Measurements from ENCODE around the gene PPP1R15A.

Gene PPP1R15A

DNA sequence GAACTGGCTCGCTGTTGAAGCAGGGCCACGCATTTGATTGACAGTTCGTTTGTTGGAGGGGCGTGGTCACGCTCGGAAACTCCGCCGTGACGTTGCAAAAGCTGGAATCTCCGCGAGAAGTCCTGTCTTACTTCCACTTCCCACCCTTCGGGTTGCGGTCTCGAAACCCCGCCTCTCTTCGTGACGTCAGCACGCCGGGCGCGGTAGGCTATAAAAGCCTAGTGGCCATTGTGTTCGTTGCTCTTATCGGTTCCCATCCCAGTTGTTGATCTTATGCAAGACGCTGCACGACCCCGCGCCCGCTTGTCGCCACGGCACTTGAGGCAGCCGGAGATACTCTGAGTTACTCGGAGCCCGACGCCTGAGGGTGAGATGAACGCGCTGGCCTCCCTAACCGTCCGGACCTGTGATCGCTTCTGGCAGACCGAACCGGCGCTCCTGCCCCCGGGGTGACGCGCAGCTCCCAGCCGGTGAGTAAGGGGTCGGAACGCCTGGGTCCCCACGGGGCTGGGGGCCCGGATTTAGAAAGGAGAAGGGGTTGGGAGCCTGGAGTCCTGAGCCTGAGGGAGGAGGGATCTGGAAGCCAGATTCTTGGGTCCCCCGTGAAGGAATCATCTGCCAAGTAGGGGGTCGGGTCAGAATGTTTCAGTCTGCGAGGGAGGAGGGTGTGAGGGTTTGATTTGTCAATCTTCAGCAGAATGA lies at the start of gene PPP1R15A:
PPP1R15A (plus strand) TSS at position 240 of the 702 bp plus-strand sequence. CDS start 813 bp downstream, outside the sequence.
- H3K9ac ChIP-seq (ENCODE audit: low read length): peak within 1 kb of the TSS; percentile 100
- no peaks in the 10 kb centered on the region for H3K27me3 ChIP-seq (replicated peaks; ENCODE audit: control insufficient read depth, insufficient read depth, low read length)
- peaks cover 39% of the 10 kb centered on the region for H3K36me3 ChIP-seq (ENCODE audit: control insufficient read depth, insufficient read depth, low read length, severe bottlenecking)
- peaks cover 37% of the 10 kb centered on the region for H3K4me1 ChIP-seq (ENCODE audit: control insufficient read depth, insufficient read depth, low read length)
- H3K4me3 ChIP-seq (ENCODE audit: low read length): peak within 1 kb of the TSS; percentile 100
- DNase-seq (ENCODE audit: low read depth): peak; percentile 98
- no peaks in the 10 kb centered on the region for H3K9me3 ChIP-seq (ENCODE audit: control insufficient read depth, low read length)

DNA sequence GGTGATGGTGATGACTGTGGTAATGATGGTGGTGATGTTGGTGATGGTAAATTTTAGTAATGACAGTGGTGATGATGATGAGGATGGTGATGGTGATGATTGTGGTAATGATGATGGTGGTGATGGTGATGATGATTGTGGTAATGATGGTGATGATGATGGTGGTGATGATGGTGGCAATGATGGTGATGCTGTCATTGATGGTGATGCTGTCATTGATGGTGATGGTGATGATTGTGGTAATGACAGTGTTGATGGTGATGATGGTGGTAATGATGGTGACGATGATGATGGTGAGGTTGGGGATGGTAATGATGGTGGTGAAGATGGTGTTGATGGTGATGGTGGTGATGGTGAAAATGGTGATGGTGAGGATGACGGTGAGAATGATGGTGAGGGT lies 49.7 kb upstream of the PPP1R15A start:
- Histone ChIP-seq H3K27me3 (replicated peaks; ENCODE audit: control insufficient read depth, insufficient read depth, low read length) (no peaks in the 10 kb centered on the region), H3K9me3 (ENCODE audit: control insufficient read depth, low read length) (no peaks in the 10 kb centered on the region), H3K36me3 (ENCODE audit: control insufficient read depth, insufficient read depth, low read length, severe bottlenecking) (peaks cover 13% of the 10 kb centered on the region), H3K9ac (ENCODE audit: low read length) (no peak overlapping the region), H3K4me1 (ENCODE audit: control insufficient read depth, insufficient read depth, low read length) (peaks cover 15% of the 10 kb centered on the region), H3K4me3 (ENCODE audit: low read length) (no peak overlapping the region)
- no peak for DNase-seq (ENCODE audit: low read depth)

DNA sequence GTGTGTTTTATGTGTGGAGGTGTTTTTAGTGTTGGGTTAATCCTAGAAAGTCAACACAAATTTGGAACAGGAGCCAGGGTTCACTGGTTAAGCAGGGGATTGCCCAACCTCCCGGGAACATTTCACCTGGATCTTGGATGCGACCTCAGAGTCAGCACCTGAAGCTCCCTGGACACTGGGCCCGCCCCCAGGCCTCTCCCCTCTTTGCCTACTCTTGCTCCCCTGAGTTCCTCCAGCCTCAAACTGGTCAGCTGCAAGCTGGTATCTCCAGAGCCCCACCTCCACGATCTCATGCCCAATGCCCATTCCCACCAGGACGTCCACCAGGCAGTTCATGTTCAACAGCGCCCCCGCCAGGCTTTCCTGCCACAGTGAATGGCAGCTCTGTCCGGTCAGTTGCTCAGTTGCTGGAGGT lies 45.6 kb upstream of the PPP1R15A start:
- Histone ChIP-seq H3K4me3 (ENCODE audit: low read length) (no peak overlapping the region), H3K9ac (ENCODE audit: low read length) (no peak overlapping the region), H3K4me1 (ENCODE audit: control insufficient read depth, insufficient read depth, low read length) (no peaks in the 10 kb centered on the region), H3K27me3 (replicated peaks; ENCODE audit: control insufficient read depth, insufficient read depth, low read length) (no peaks in the 10 kb centered on the region), H3K36me3 (ENCODE audit: control insufficient read depth, insufficient read depth, low read length, severe bottlenecking) (peaks cover 22% of the 10 kb centered on the region), H3K9me3 (ENCODE audit: control insufficient read depth, low read length) (no peaks in the 10 kb centered on the region)
- DNase-seq (ENCODE audit: low read depth): no peak

DNA sequence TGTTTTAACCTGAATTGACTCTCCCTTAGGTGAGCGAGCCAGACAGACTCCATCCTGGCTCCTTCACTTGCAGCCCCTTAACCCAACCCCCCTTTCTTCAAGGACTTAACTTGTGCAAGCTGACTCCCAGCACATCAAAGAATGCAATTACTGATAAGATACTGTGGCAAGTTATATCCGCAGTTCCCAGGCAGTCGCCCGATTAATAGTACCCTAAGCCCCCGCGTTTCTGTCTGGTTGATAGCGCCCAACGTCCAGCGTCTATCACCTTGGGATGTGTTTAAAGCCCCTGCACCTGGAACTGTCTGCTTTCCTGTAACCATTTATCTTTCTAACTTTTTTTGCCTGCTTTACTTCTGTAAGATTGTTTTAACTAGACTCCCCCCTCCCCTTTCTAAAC lies 42.1 kb upstream of the PPP1R15A start:
- Histone ChIP-seq H3K4me3 (ENCODE audit: low read length) (no peak overlapping the region), H3K27me3 (replicated peaks; ENCODE audit: control insufficient read depth, insufficient read depth, low read length) (no peaks in the 10 kb centered on the region), H3K9me3 (ENCODE audit: control insufficient read depth, low read length) (no peaks in the 10 kb centered on the region), H3K9ac (ENCODE audit: low read length) (no peak overlapping the region), H3K4me1 (ENCODE audit: control insufficient read depth, insufficient read depth, low read length) (no peaks in the 10 kb centered on the region), H3K36me3 (ENCODE audit: control insufficient read depth, insufficient read depth, low read length, severe bottlenecking) (peaks cover 25% of the 10 kb centered on the region)
- no peak for DNase-seq (ENCODE audit: low read depth)

DNA sequence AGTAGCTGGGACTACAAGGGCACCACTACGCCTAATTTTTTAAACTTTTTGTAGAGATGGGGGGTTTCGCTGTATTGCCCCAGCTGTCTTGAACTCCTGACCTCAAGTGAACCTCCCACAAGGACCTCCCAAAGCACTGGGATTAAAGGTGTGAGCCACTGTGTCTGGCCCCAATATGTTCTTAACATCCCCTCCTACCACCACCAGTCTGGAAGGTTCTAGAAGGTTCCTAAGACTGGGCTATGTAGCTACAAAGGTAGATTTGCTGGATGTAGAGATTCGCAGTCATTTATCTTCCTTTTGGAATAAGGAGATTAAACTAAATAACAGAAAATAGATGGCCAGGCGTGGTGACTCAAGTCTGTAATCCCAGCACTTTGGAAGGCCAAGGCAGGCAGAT lies 41.3 kb upstream of the PPP1R15A start:
- peaks cover 3% of the 10 kb centered on the region for H3K4me1 ChIP-seq (ENCODE audit: control insufficient read depth, insufficient read depth, low read length)
- DNase-seq (ENCODE audit: low read depth): no peak
- H3K36me3 ChIP-seq (ENCODE audit: control insufficient read depth, insufficient read depth, low read length, severe bottlenecking): peaks cover 25% of the 10 kb centered on the region
- no peak overlapping the region for H3K4me3 ChIP-seq (ENCODE audit: low read length)
- no peaks in the 10 kb centered on the region for H3K9me3 ChIP-seq (ENCODE audit: control insufficient read depth, low read length)
- H3K27me3 ChIP-seq (replicated peaks; ENCODE audit: control insufficient read depth, insufficient read depth, low read length): no peaks in the 10 kb centered on the region
- H3K9ac ChIP-seq (ENCODE audit: low read length): no peak overlapping the region

DNA sequence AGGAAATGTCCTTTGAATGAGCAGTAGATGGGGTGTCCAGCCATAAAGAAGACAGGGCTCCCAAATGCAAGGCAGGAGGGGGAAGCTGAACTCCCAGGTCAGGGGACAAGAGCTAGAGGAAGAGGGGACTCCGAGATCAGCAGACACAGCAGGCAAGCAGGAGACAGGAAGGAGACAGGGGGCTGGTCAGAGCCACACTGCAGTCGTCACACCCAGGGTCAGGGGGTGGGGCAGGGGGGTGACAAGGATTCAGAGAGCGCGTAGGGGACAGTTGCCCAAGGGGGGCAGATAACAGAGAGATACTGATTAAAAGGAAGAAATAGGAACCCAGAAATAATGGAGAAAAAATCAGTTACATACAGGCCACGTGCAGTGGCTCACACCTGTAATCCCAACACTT lies 39.2 kb upstream of the PPP1R15A start:
- Histone ChIP-seq H3K36me3 (ENCODE audit: control insufficient read depth, insufficient read depth, low read length, severe bottlenecking) (peaks cover 25% of the 10 kb centered on the region), H3K9ac (ENCODE audit: low read length) (no peak overlapping the region), H3K4me3 (ENCODE audit: low read length) (no peak overlapping the region), H3K4me1 (ENCODE audit: control insufficient read depth, insufficient read depth, low read length) (peaks cover 14% of the 10 kb centered on the region), H3K9me3 (ENCODE audit: control insufficient read depth, low read length) (no peaks in the 10 kb centered on the region), H3K27me3 (replicated peaks; ENCODE audit: control insufficient read depth, insufficient read depth, low read length) (no peaks in the 10 kb centered on the region)
- DNase-seq (ENCODE audit: low read depth): no peak

DNA sequence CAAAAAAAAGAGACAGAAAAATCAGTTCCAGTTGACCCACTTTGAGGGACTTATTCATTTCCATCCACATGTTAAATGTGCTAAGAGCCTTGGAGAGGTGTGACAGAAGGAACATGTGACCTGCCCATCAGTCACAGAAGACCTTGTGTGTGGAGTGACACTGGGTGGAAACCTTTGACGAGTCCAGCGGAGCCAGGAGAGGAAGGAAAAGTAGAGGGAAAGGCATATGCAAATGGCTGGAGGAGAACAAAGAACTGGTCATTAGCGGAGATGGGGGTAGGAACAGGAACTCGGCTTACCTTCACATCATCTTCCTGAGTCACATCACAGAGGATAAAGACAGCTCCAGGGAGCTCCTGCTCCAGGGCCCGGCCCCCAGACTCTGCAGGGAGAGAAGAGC lies 38.2 kb upstream of the PPP1R15A start:
- Histone ChIP-seq H3K36me3 (ENCODE audit: control insufficient read depth, insufficient read depth, low read length, severe bottlenecking) (peaks cover 25% of the 10 kb centered on the region), H3K9me3 (ENCODE audit: control insufficient read depth, low read length) (no peaks in the 10 kb centered on the region), H3K27me3 (replicated peaks; ENCODE audit: control insufficient read depth, insufficient read depth, low read length) (no peaks in the 10 kb centered on the region), H3K4me3 (ENCODE audit: low read length) (no peak overlapping the region), H3K9ac (ENCODE audit: low read length) (no peak overlapping the region), H3K4me1 (ENCODE audit: control insufficient read depth, insufficient read depth, low read length) (peaks cover 14% of the 10 kb centered on the region)
- DNase-seq (ENCODE audit: low read depth): no peak

DNA sequence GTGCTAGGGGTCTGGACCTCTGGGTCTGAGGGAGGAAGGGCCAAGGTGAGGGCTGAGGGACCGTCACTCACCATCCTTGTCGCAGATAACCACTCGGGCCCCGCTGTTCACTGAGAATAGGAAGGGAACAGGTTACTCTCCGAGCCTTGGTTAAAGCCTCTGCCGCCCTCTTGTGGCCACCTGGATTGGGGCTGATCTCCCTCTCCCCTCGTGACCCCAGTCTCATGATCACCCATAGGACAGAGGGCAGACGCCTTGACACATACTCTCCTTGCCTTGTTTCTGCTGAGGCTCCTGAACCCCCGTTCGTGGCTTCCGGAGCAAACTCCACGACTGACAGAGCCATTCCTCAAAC lies 36.5 kb upstream of the PPP1R15A start:
- Histone ChIP-seq H3K4me3 (ENCODE audit: low read length) (peak overlapping the region; percentile 72), H3K36me3 (ENCODE audit: control insufficient read depth, insufficient read depth, low read length, severe bottlenecking) (peaks cover 30% of the 10 kb centered on the region), H3K9ac (ENCODE audit: low read length) (peak overlapping the region; percentile 77), H3K9me3 (ENCODE audit: control insufficient read depth, low read length) (no peaks in the 10 kb centered on the region), H3K4me1 (ENCODE audit: control insufficient read depth, insufficient read depth, low read length) (peaks cover 14% of the 10 kb centered on the region), H3K27me3 (replicated peaks; ENCODE audit: control insufficient read depth, insufficient read depth, low read length) (no peaks in the 10 kb centered on the region)
- peak; percentile 95 for DNase-seq (ENCODE audit: low read depth)

DNA sequence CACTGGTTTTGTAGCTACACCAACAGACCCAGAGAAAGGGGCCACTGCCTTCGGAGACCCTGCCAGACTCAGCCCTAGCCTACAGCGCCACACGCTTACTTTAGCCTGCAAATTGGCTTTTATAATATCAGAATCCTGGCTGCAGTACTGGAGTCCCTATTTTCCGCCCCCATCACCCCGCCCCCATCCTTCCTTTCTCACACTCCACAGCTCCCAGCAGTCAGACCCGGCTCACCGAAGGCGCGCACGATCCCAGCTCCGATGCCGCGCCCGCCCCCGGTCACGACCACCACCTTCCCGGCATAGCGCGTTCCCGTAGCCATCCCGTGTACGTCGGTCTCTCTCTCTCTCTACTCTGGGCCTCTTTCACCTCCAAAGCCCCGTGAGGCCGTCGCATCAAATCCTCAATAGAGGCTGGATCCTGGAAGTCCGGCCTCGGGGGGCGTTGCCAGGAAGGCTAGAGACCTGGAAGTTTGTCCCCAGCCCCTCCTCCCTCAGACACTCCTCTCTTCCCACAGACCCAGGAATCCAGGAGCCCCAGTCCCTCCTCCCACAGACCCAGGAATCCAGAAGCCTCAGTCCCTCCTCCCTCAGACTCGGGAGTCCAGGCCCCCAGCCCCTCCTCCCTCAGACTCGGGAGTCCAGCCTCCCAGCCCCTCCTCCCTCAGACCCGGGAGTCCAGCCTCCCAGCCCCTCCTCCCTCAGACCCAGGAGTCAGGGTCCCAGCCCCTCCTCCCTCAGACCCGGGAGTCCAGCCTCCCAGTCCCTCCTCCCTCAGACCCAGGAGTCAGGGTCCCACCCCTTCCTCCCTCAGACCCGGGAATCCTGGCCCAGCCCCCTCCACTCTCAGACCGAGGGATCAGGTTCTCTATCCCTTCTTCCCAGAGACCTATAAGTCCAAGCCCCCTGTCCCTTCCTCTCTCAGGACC lies 35.9 kb upstream of the PPP1R15A start, which contains the start of gene HSD17B14:
HSD17B14 (minus strand) TSS at position 403 of the 929 bp plus-strand sequence; CDS start at position 323, 80 bp downstream.
- DNase-seq (ENCODE audit: low read depth): peak; percentile 58
- Histone ChIP-seq H3K36me3 (ENCODE audit: control insufficient read depth, insufficient read depth, low read length, severe bottlenecking) (peaks cover 23% of the 10 kb centered on the region), H3K4me3 (ENCODE audit: low read length) (peak within 1 kb of the TSS; percentile 72), H3K9ac (ENCODE audit: low read length) (peak within 1 kb of the TSS; percentile 77), H3K4me1 (ENCODE audit: control insufficient read depth, insufficient read depth, low read length) (peaks cover 14% of the 10 kb centered on the region), H3K9me3 (ENCODE audit: control insufficient read depth, low read length) (no peaks in the 10 kb centered on the region), H3K27me3 (replicated peaks; ENCODE audit: control insufficient read depth, insufficient read depth, low read length) (no peaks in the 10 kb centered on the region)

DNA sequence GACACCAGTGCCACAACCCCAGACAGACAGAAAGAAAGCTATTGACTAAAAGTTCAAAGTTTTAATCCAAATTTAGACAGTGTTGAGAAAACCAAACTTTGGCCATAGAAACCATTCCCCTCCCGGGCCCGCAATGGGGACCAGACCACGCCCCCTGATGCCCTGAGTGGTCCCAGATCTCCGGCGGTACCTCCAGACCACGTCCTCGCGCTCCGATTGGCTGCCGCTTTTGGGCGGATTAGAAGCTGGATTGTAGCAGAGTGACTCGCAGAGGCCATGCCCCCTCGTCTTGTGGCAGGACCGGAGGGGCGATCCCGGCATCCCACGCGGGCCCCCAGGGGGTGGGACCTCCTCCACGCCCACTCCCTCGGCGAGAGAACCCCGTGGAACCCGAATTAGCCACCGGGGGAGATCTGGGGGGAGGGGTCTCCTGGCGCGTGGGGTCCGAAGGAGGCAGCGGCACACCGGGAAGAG lies 35.1 kb upstream of the PPP1R15A start:
- peak; percentile 94 for DNase-seq (ENCODE audit: low read depth)
- no peaks in the 10 kb centered on the region for H3K9me3 ChIP-seq (ENCODE audit: control insufficient read depth, low read length)
- peak overlapping the region; percentile 77 for H3K9ac ChIP-seq (ENCODE audit: low read length)
- H3K36me3 ChIP-seq (ENCODE audit: control insufficient read depth, insufficient read depth, low read length, severe bottlenecking): peaks cover 20% of the 10 kb centered on the region
- peak overlapping the region; percentile 72 for H3K4me3 ChIP-seq (ENCODE audit: low read length)
- H3K27me3 ChIP-seq (replicated peaks; ENCODE audit: control insufficient read depth, insufficient read depth, low read length): no peaks in the 10 kb centered on the region
- H3K4me1 ChIP-seq (ENCODE audit: control insufficient read depth, insufficient read depth, low read length): peaks cover 14% of the 10 kb centered on the region

DNA sequence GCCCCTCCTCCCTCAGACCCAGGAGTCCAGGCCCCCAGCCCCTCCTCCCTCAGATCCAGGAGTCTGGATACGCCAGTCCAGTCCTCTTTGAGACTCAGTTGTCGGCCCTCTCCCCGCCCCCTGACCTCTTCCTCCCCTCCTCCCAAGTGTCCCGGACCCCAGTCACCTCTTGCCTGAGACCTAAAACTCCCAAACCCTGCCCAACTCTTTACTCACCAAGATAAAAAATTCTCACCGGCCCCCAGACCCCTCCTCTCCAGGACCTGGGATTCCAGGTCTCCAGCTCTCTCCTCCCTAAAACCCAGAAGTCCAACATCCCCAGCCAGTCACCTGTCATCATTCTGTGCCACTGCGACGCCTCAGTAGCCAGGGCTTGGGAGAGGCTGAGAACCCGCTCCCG lies 34.5 kb upstream of the PPP1R15A start:
- no peaks in the 10 kb centered on the region for H3K9me3 ChIP-seq (ENCODE audit: control insufficient read depth, low read length)
- H3K27me3 ChIP-seq (replicated peaks; ENCODE audit: control insufficient read depth, insufficient read depth, low read length): no peaks in the 10 kb centered on the region
- no peak overlapping the region for H3K9ac ChIP-seq (ENCODE audit: low read length)
- H3K4me1 ChIP-seq (ENCODE audit: control insufficient read depth, insufficient read depth, low read length): peaks cover 14% of the 10 kb centered on the region
- peaks cover 17% of the 10 kb centered on the region for H3K36me3 ChIP-seq (ENCODE audit: control insufficient read depth, insufficient read depth, low read length, severe bottlenecking)
- H3K4me3 ChIP-seq (ENCODE audit: low read length): no peak overlapping the region
- DNase-seq (ENCODE audit: low read depth): no peak

All from adipocyte (in vitro differentiated cells).